ENCODE results near the gene TBCEL.

- no peak for TF ChIP-seq POLR2AphosphoS5 (IDR thresholded peaks at IDR 0.05; ENCODE audit: low read depth)
- TF ChIP-seq, protein P1, sequence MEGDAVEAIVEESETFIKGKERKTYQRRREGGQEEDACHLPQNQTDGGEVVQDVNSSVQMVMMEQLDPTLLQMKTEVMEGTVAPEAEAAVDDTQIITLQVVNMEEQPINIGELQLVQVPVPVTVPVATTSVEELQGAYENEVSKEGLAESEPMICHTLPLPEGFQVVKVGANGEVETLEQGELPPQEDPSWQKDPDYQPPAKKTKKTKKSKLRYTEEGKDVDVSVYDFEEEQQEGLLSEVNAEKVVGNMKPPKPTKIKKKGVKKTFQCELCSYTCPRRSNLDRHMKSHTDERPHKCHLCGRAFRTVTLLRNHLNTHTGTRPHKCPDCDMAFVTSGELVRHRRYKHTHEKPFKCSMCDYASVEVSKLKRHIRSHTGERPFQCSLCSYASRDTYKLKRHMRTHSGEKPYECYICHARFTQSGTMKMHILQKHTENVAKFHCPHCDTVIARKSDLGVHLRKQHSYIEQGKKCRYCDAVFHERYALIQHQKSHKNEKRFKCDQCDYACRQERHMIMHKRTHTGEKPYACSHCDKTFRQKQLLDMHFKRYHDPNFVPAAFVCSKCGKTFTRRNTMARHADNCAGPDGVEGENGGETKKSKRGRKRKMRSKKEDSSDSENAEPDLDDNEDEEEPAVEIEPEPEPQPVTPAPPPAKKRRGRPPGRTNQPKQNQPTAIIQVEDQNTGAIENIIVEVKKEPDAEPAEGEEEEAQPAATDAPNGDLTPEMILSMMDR (IDR thresholded peaks at IDR 0.05; ENCODE audit: insufficient read depth, low read length) = no peak
Measured at GRCh38 chr11:120995184-120995583, 28.7 kb upstream of the TBCEL start.
